HG03139 (cell line): Measurements from ENCODE around the gene CATSPERB.
"Not testable (repeated sequence)": the region's sequence is repeated elsewhere in the genome, so short reads cannot be mapped to it uniquely, and the experiment has no call there.

Experiments
- ATAC-seq: cut with Tn5 transposase; IDR thresholded peaks from one replicate; pipeline ENCODE4 v1.9.1; 2021; ENCODE audit not compliant: unreplicated experiment

CATSPERB gene

GRCh38 chr14:91731986-91732385, at the start of gene CATSPERB:
Gene CATSPERB (minus strand): TSS chr14:91732086. CDS start chr14:91729479, 2,607 bp downstream.
- no peak for ATAC-seq

GRCh38 chr14:91780452-91780851, 48.6 kb upstream of the CATSPERB start:
- ATAC-seq = no peak

DNA sequence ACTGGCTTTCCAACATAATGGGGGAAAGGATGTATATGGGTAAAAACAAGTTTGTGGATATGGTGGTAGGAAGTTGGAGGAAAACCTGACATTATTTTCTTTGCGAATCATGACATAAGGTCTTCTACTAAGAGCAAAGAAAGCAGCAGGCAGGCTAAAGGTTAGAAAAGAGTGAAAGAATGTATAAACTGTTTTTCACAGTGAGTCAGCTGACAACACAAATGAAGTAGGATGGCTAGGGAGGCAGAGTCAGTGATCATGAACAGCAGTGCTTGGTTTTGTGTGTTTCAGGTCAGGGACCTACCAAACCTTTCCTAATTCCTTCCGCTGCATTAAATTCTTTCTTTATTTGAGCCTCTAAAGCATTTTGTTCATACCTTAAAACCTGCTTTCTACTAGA, 46.3 kb upstream of the CATSPERB start:
- ATAC-seq = no peak

DNA sequence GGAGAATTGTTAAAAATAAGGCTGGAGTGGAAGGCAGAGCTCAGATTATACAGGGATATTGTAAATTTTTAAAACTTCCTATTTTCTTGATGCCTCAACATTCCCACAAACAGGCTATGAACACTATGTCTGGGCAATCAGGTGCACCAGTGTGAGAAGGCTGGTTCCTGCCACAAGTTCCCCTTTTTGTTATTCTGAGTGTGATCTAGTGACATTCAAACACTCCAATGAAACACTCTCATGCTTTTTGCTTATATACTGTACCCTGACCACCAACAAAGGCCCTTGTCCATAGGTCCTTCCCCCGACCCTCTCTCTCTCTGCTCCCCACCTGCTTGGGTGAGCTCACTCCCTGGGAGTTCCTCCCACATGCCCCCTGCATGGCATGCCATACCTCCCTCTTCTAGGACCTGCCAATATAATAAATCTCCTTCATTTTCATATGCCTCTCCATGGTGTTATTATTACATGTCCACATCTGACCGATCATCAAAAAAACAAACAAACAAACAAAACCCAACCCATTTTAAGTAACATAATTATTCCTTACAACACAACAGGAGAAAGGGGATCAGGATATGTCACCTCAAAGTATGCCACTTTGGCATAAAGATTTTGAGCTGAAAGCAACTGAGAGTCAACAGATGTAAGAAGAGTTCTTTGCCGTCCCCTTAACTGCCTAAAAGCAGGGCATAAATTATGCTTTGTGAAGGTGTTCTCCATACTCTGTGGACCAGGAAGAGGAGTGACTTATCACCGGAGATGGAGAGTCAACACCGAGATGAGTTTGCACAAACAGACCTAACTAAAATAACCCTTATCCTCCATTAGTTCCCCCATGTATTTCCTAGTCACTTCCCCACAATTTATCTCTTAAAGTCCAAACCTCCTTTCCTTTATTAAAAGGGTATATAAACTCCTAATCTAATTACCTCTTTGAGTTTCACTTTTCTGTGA, 42.5 kb upstream of the CATSPERB start:
- peak; percentile 67 for ATAC-seq

- ATAC-seq = no peak
Observed at GRCh38 chr14:91770185-91770584, 38.3 kb upstream of the CATSPERB start.

DNA sequence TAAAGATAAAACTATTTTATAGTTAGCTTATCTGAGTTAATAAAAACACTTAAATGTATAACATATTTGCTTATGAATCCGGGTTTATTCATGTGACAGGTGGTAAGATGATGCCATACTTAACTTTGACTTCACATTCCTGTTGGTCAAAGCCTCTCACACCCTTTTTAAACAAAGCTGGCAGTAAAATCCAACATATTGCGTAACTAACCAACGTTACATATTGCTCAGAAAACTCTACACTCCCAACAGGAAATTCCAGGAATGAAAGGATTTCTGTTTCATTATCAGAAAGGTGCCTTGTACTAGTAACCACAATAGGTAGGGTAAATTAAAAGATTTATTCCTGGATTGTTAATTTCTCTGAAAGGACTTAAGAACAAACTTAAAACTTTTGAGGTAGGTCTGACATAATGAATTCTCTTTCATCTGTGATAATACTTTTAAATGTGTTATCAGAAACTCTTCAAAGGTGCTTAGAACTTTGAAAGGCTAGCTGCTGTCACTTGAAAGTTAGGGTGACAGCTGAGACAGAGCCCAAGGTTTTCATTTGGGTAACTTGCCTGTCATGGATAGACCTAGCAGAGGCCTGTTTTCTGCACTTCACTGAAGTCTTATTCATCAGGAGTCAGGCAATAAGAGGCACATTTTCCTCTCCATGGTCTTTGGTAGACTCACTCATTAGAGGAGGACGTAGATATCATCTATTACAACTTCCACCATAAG, 23.8 kb upstream of the CATSPERB start:
- ATAC-seq = no peak

DNA sequence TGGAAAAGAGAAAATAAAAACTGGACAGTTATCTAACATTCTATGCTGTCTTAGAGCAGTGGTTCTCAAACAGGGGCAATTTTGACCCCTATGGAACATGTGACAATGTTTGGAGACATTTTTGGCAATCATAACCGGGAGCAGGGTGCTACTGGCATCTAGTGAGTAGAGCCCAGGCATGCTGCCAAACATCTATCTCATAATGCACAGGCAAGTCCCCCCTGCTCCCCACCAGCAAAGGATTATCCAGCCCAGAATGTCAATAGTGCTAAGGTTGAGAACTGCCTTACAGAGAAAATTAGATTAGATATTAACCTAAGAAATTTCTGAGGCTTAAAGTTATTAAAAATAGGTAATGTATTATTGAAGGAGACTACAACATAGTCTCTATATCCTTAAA, 22.9 kb upstream of the CATSPERB start:
- no peak for ATAC-seq

DNA sequence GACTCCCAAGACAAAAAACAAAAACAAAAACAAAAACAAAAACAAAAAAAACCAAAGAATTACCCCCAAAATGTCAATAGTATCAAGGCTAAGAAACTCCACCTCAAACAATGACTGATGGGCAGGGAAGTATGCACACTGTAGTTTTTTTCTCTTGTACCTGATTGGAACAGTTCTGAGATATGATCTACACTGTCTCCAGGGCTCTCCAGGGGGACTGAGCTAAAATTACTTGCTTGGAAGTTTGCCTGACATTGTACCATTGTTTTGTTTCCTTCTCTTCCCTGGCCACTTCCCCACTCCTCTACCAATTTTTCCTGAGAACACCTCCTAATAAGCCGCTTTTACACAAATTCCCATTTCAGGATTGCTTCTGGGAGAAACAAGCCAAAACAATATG, 22.3 kb upstream of the CATSPERB start:
- ATAC-seq = no peak

DNA sequence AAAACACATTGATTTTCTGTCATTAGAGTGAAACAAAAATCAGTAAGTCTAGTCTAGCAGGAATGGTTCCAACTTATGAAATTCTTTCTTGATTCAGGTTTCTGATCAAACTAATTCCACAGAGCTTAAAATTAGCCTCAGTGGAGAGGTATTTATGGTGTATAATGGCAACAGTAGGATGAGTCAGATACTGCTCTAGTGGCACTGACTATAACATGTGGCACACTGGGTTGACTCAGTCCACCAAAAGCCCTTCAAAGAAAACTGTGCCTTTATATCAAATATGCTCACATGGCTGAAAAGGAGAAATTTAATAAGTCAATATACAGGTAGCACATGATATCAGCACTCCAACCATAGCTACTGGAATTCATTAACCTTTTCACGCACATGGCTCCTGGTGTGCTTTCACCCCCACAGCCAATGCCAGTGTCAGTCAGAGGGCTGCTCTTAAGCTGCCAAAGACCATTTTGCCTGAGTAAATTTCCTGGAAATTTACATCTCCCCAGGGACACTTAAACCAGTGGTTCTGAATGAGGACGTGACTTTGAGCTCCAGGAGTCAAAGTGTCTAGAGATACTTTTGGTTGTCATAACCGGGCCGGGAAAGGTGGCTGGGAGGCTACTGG, 21.7 kb upstream of the CATSPERB start:
- ATAC-seq = no peak

- ATAC-seq = no peak
Observed at GRCh38 chr14:91752961-91753360, 21.1 kb upstream of the CATSPERB start.

DNA sequence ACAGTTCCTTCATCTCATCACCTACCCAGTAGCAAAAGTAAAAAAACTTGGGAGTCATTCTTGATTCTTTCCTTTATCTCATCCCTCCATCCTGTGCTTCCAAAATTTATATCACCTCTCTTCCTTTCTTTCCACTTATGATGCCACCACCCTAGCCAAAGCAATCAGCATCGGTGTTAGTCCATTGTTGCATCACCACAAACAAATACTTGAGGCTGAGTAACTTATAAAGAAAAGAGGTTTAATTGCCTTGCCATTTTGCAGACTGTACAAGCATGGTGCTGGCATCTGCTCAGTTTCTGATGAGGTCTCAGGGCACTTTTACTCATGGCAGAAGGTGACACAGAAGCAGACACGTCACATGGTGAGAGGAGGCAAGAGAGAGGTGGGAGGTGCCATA, 19.8 kb upstream of the CATSPERB start:
- no peak for ATAC-seq

- no peak for ATAC-seq
Observed at GRCh38 chr14:91750634-91751198, 18.8 kb upstream of the CATSPERB start.

- no peak for ATAC-seq
Observed at GRCh38 chr14:91749868-91750267, 18.0 kb upstream of the CATSPERB start.

GRCh38 chr14:91748049-91748448, 16.2 kb upstream of the CATSPERB start:
- no peak for ATAC-seq

- ATAC-seq = no peak
Observed at GRCh38 chr14:91745344-91745743, 13.5 kb upstream of the CATSPERB start.

DNA sequence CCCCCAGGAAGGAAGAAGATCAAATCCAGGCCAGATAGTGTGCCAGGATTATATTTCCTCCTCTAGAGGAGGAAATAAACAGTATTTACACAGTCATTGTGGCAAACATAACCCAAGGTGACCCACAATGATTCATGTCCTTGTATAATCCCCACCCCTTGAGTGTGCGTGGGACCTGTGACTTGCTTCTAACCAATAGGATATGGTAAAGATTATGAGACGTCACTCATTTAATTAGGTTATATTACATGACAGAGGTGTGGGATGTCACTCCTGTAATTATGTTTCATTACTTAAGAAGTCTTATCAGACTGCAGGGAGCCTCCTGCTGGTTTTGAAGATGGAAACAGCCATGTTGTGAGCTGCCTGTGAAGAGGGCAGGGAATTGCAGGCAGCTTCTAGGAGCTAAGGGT, 12.2 kb upstream of the CATSPERB start:
- no peak for ATAC-seq

GRCh38 chr14:91743305-91743653, 11.4 kb upstream of the CATSPERB start:
- no peak for ATAC-seq

GRCh38 chr14:91742621-91743304, 10.9 kb upstream of the CATSPERB start:
- no peak for ATAC-seq

GRCh38 chr14:91739867-91740266, 8.0 kb upstream of the CATSPERB start:
- ATAC-seq = not testable (repeated sequence)

DNA sequence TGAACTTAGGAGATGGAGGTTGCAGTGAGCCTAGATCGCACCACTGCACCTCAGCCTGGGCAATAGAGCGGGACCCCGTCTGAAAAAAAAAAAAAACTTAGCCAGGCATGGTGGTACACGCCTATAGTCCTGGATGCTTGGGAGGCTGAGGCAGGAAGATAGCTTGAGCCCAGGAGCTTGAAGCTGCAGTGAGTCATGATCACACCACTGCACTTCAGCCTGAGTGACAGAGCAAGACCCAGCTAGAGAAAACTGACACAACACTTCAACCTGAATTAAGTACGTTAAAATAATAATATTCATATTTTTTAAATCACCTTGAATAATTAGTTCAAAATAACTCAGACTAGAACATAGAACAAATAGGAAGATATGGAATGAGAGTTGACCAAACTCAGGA, 5.7 kb upstream of the CATSPERB start:
- ATAC-seq = no peak
